ENCODE measurements around the gene POU3F2.

The POU3F2 gene

DNA sequence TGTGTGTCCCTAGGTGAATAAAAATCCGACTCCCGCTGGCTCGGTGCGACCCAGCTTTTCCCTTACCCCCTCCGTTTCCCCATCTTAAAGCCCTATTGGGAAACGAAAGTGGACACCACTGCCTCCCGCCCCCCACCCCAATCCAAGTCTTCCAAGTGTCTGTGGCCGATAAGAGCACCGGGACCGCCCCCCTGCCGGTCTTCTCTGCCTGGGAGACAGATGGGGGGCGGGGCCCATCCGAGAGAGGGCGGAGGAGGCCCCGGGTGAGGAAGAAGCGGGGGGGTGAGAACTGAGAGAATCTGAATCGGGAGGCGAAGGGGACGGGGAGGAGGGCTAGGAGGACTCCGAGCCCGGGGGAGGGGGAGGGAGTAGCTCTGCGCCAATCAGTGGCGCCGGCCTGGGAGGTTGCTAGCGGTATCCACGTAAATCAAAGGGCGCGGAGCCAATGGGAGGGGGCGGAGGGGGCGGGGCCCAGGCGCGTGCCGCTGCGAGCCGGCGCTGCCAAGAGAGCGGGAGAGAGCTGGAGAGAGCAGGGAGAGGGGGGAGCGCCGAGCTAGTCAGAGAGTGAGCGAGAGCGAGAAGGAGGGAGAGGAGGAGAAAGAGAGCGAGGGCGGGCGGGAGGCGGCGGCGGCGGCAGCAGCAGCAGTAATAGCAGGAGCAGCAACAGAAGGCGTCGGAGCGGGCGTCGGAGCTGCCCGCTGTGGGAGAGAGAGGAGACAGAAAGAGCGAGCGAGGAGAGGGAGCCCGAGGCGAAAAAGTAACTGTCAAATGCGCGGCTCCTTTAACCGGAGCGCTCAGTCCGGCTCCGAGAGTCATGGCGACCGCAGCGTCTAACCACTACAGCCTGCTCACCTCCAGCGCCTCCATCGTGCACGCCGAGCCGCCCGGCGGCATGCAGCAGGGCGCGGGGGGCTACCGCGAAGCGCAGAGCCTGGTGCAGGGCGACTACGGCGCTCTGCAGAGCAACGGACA lies at the start of gene POU3F2:
POU3F2 (plus strand) TSS at position 515 of the 972 bp plus-strand sequence; CDS start at position 815, 300 bp downstream.
- DNase-seq (ENCODE audit: low spot score): peak; percentile 97

- DNase-seq (ENCODE audit: low spot score): peak; percentile 40
These were observed 46.9 kb upstream of the POU3F2 start for GRCh38 chr6:98787435-98787834.

- DNase-seq (ENCODE audit: low spot score): peak; percentile 12
These were observed 46.4 kb upstream of the POU3F2 start for GRCh38 chr6:98787961-98788360.

GRCh38 chr6:98794307-98794842 lies 40.0 kb upstream of the POU3F2 start:
- no peak for DNase-seq (ENCODE audit: low spot score)

DNA sequence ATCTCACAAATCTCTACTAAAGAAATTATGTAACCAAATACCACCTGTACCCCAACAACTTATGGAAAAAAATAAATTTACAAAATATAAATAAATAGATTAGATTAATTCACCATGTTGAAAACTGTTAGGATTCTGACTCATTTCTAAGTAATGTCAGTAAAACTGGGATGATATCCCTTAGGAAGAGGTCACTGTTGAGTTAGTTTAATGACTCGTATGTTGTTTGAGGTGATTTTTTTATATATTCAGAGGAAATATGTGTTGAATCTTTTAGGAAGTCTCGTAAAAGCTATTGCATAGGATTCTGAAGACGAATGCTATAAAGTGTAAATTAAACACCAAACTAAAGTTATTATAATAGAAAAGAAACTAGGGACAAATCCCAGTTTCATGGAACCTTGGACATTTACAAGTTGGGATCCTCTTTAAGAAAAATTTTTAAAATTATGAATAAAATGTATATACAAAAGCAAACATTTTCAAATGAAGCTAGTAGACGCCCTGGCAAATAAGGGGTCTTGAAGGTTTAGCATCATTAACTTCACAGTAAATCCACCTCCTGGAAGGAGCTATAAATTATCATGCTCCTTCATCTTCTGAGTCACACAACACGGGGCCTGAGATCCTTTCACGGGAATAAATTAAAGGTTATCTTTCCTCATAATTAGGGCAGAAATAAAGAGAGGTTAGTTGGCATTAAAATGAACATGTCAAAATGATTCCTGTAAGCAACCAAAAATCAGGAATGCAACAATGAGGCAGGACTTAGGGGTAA lies 37.0 kb upstream of the POU3F2 start:
- DNase-seq (ENCODE audit: low spot score): no peak

- no peak for DNase-seq (ENCODE audit: low spot score)
These were observed 33.5 kb upstream of the POU3F2 start for GRCh38 chr6:98800866-98801265.

DNA sequence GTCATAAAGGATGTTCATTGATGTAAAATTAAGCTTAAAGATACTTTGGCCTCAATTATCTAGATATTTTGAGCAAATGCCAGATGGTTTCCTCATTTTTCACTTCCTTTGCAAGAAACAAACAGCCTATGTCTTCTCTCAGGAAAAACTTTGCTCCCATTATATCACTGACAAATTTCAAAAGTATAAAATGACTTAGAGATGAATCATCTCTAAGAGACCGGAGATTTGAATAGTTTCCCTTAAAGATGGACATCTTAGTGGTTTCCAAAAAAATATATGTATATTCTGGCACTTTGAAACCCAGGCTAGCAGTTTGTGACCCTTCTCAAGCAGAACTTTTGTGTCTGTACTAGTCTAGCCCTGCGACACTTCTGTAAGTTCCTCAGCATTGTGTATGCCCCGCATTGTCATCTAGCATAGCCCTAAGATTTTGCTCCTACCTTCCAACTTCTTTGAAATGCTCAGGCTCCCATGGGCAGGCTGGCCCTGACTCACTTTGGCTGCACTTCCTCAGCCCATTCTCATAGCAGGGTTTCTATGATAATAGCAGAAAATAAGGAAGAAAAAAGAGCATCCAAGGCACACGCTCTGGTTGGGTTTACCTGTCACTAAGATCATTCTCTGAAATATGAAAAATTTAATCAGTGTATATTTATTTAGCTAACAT lies 25.7 kb upstream of the POU3F2 start:
- DNase-seq (ENCODE audit: low spot score): no peak

GRCh38 chr6:98812220-98812619 lies 22.2 kb upstream of the POU3F2 start:
- DNase-seq (ENCODE audit: low spot score): no peak

DNA sequence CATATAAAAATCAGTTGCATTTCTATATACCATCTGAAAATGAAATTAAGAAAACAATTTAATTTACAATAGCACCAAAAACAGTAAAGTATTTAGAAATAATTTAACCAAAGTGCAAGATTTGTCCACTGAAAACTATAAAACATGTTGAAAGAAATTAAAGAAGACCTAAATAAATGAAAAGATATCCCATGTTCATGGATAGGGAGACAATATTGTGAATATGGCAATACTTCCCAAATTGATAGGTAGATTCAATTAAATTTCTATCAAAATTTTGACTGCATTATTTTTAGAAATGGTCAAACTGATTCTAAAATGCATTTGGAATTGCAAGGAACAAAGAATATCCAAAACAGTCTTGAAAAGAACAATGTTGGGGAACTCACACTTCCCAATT lies 17.6 kb upstream of the POU3F2 start:
- no peak for DNase-seq (ENCODE audit: low spot score)

GRCh38 chr6:98821756-98822405 lies 12.5 kb upstream of the POU3F2 start:
- no peak for DNase-seq (ENCODE audit: low spot score)

DNA sequence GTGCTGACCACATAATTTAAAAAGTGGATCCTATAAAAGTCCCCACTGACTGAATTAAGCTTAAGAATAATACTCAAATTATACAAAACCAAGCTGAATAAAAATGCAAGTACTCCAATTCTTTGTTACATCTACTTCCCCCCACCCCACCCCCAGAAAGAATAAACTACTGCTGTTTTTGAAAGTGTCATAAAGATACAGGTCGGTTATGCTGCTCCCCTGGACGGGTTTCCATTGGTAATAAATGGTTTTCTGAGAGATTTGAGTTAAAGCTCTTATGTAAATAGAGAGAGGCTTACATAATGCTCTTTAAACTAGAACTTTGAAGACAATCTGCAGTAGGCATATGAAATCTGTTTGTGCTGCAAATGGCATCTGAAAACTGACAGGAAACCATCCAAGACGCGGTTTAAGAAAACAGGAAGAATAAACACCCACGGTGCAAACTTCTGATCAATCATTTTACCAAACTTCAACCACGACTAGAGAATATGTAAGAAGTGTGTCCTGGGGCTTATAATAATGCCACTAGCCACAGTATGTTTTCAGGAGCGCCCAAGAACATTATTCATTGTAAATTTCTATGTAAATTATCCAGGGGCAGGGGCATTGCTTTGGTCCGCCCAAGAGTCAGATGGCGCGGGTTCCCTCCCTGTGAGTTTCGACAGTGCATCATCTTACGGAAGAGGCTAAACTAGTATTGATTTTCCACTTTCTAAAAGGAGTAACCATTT lies 10.8 kb upstream of the POU3F2 start:
- no peak for DNase-seq (ENCODE audit: low spot score)

- no peak for DNase-seq (ENCODE audit: low spot score)
These were observed 10.0 kb upstream of the POU3F2 start for GRCh38 chr6:98824162-98824901.

DNA sequence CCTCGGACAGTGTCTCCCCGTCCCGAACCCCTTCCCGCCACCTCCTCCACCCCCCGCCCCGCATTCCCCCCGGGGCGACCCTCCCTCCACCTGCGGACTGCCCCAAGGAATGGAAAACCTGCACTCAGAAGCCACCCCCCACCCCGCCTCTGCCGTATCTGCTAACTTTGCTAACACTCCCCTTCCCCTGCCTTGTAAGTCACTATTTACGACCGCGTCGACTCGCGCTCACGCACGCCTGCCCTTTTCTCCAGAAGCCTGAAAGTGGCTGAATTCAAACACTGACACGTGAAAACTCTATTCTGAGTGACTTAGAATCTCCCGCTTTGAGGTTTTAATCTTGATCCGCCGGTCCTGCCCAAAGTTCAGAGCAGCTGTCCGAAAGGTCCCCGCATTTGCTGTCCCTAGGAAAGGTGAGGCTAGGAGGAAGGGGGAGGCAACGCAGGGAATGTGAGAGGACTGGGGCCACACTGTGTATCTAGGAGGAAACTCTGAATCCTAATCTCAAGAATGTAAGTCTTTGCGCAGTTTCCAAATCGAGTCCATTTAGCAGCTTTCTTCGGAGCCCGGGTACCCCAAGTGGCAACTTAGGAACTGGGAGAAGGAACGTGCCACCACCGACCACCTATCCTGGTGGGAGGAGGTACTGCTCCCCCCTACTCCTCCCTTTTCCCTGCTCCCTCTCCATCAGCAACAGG lies 9.3 kb upstream of the POU3F2 start:
- no peak for DNase-seq (ENCODE audit: low spot score)

DNA sequence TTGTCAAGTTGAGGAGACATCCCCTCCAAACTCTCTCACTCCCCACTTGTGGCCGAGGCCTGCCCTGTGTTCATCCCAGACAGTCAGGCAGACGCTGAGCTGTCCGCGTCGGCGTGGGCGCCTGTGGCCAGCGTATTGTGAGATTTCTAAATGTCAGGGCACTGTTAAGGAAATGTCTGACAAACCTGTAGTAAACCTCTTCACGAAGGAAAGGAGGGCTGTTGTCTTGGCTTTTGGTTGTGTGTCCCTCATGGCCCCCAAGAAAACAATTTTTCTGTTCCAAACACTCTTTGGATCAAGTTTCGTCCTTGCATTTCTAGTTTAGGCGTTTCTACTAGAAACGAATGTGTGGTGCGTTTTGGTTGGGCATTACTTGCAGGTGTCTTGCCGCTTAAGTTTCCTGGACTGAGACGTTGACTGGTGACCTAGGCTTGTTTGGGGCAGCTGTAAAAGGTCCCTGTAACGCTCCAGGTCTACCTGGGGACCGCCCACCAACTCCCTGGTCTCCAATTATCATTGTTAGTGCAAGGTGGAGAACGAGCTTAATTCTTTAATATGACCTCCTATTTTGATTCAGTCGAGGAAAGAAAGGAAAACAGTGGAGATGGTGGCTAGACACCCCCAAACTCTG lies 8.7 kb upstream of the POU3F2 start:
- no peak for DNase-seq (ENCODE audit: low spot score)

- DNase-seq (ENCODE audit: low spot score): peak; percentile 83
These were observed 6.8 kb upstream of the POU3F2 start for GRCh38 chr6:98827295-98828159.

DNA sequence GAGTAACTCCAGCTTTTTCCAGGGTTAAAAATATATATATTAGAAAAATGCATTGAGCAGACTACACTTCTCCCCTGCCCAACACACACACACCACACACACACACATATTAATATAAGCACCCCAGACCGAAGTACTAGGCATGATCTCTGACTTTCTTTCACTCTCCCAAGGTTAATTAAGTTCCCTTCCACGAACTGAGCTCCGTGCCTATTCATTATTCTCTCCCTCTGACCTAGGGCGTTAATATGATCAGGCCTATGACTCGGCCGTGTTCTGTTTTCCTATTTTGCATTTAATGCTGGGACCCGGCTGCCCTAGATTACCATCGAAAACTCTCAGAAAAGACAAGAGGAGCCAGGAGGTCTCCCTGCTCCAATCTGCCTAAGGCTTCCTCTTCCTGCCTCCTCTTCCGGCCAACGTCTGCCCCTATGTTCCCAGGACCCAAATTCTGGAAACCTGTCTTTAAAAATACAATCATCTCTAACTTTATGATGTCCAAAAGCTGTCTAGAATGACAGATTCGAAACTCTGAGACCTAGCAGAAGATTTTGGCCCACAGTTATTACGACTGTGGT lies 6.1 kb upstream of the POU3F2 start:
- no peak for DNase-seq (ENCODE audit: low spot score)

DNA sequence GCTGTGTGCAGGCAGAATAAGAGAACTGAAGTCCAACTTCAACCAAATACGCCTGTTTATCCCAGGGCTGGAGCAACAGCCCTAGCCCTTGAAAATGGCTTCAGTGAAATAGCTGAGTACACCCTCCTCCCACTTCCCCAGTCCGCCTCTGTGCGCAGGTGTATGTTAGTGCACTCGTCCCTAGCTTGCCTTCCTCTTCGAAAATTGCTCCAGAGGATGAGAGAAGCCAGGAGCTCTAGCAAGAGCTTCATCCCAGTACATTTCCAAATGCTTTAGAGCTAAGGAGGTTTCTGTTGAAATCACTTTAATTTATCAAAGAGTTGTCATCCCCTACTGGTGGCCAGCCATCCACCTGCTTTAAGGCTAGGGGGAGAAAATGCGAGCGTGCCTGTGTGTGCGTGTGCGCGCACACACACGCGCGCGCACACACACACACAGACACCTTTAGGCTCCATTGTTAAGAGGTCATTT lies 5.4 kb upstream of the POU3F2 start:
- no peak for DNase-seq (ENCODE audit: low spot score)

GRCh38 chr6:98830146-98830545 lies 4.2 kb upstream of the POU3F2 start:
- no peak for DNase-seq (ENCODE audit: low spot score)

All from Ammon's horn (tissue), 1 donor.